AML-193 (cell line): ENCODE data around the gene STK11.

Source experiments
- DNase-seq, 2 experiments: peaks; one replicate each; lab custom pipeline; 2025; lab: John Stamatoyannopoulos, UW

Gene STK11

GRCh38 chr19:1251330-1252220 lies 46.0 kb downstream of the STK11 start:
- DNase-seq, result peak; percentile 53 to 58

- peak; percentile 91 to 93 for DNase-seq
These were observed 46.7 kb downstream of the STK11 start for GRCh38 chr19:1252221-1252820.

- DNase-seq, result peak; percentile 80 to 93
These were observed 47.4 kb downstream of the STK11 start for GRCh38 chr19:1252821-1253513.

- no peak for DNase-seq
These were observed 48.0 kb downstream of the STK11 start for GRCh38 chr19:1253514-1254080.

- DNase-seq, result no peak
These were observed 48.5 kb downstream of the STK11 start for GRCh38 chr19:1254081-1254527.

GRCh38 chr19:1254530-1255185 lies 49.1 kb downstream of the STK11 start:
- DNase-seq, result no peak

- DNase-seq, result no peak
These were observed 49.9 kb downstream of the STK11 start for GRCh38 chr19:1255186-1256161.

GRCh38 chr19:1256646-1257474 lies 51.3 kb downstream of the STK11 start:
- no peak for DNase-seq

GRCh38 chr19:1257475-1258162 lies 52.0 kb downstream of the STK11 start:
- no peak for DNase-seq

GRCh38 chr19:1258163-1258492 lies 52.5 kb downstream of the STK11 start:
- no peak for DNase-seq

- DNase-seq, result no peak
These were observed 53.2 kb downstream of the STK11 start for GRCh38 chr19:1258707-1259205.

GRCh38 chr19:1259206-1259875 lies 53.8 kb downstream of the STK11 start:
- DNase-seq, result peak; percentile 37 to 46

GRCh38 chr19:1259876-1260748 lies 54.5 kb downstream of the STK11 start:
- no peak for DNase-seq

GRCh38 chr19:1260749-1261537 lies 55.4 kb downstream of the STK11 start:
- peak; percentile 77 to 86 for DNase-seq

GRCh38 chr19:1261538-1261797 lies 55.9 kb downstream of the STK11 start:
- DNase-seq, result peak in 1 of 2 experiments; percentile 18

GRCh38 chr19:1261798-1262622 lies 56.4 kb downstream of the STK11 start:
- DNase-seq, result no peak
